SU-DHL-6 (cell line): ENCODE data around the gene RD3L.
"Not testable (repeated sequence)": the region's sequence is repeated elsewhere in the genome, so short reads cannot be mapped to it uniquely, and the experiment has no call there.

Source experiments
- CTCF ChIP-seq: fragments of 200-600 bp; sonication (generic); IDR thresholded peaks from one replicate; pipeline ENCODE4 v1.5.1; 2017; ENCODE audit warnings: antibody characterized with exemption, mild to moderate bottlenecking, low read length, moderate library complexity; ENCODE audit not compliant: insufficient read depth, poor library complexity, severe bottlenecking
- EZH2phosphoT487 ChIP-seq: fragments of 200-600 bp; sonication (generic), shearing (Covaris generic); conservative IDR thresholded peaks from 2 replicates; pipeline ENCODE4 v1.6.1; 2018; ENCODE audit warnings: mild to moderate bottlenecking, antibody characterized with exemption, low read length, moderate library complexity, mixed read lengths

- TF ChIP-seq CTCF, EZH2phosphoT487: not testable (repeated sequence)
Measured at GRCh38 chr14:103921855-103922200, 20.5 kb downstream of the RD3L start.
